HCT116 (cell line): ENCODE measurements around the gene ZNF554. TPM values are rescaled to one million over a fixed set of nuclear protein-coding genes. Genes with fewer than 3 reads are reported as not detected.

Source experiments
- ATAC-seq: fragments of 200-7000 bp; cut with Tn5 transposase; 2 replicates; pipeline ENCODE4 v1.9.1; 2020; ENCODE audit warnings: mild to moderate bottlenecking, moderate library complexity
- BruUV-seq: library from RNA; stranded (reverse); fragments of 400-500 nt; replicated peaks from 2 replicates; lab custom pipeline; 2021; lab: Mats Ljungman, UMichigan
- CTCF ChIA-PET: fragments of 300-600 bp; sonication (Branson Sonifier 250); formaldehyde crosslinking; loops from one replicate; lab custom pipeline; 2021; ENCODE audit warnings: antibody characterized with exemption; lab: Charles Lee
- POLR2A ChIA-PET: fragments of 300-600, 350-600 bp; sonication (Branson Sonifier 250); formaldehyde crosslinking; loops from one replicate; lab custom pipeline; 2021; ENCODE audit warnings: antibody characterized with exemption; lab: Charles Lee
- RAD21 ChIA-PET, 2 experiments: fragments of 300-600 bp; sonication (Branson Sonifier 250); formaldehyde crosslinking; loops; one replicate each; lab custom pipeline; 2023; ENCODE audit warnings: low total read pairs in 2 of 2; ENCODE audit not compliant: uncharacterized antibody in 2 of 2, unreplicated experiment in 2 of 2, low non-redundant PET in 1 of 2; lab: Charles Lee
- DNase-seq: peaks from one replicate; pipeline ENCODE4 v3.0.0-alpha.2; 2010; ENCODE audit warnings: low read depth, low spot score
- H2AFZ ChIP-seq: fragments of 200-600 bp; shearing (Covaris generic), sonication (generic); 2 replicates; pipeline ENCODE4 v1.6.1; 2017; ENCODE audit warnings: low read depth, mixed run types, mixed read lengths, antibody characterized with exemption, low read length; ENCODE audit not compliant: poor library complexity, severe bottlenecking
- H3K27ac ChIP-seq: 2 replicates; pipeline ENCODE4 v1.5.1; 2012; ENCODE audit warnings: low read depth, low read length
- H3K27me3 ChIP-seq: fragments of 200-600 bp; sonication (generic); 2 replicates; pipeline ENCODE4 v1.6.1; 2016; ENCODE audit warnings: mixed run types, low read length, mixed read lengths; ENCODE audit not compliant: insufficient read depth
- H3K36me3 ChIP-seq, 2 experiments: fragments of 200-500 bp in 1 of 2; fragments of 200-600 bp in 1 of 2; sonication (Bioruptor generic) in 1 of 2; sonication (generic) in 1 of 2; 2 replicates each; pipeline versions ENCODE4 v1.5.1 to v1.6.1; 2014 to 2016; ENCODE audit warnings: low read length in 2 of 2, inconsistent platforms in 1 of 2, mixed read lengths in 1 of 2, mixed run types in 1 of 2; ENCODE audit not compliant: insufficient read depth in 2 of 2, control insufficient read depth in 1 of 2
- H3K4me1 ChIP-seq, 2 experiments: fragments of 200-600 bp in 1 of 2; sonication (generic) in 1 of 2; 2 replicates each; pipeline versions ENCODE4 v1.5.1 to v1.6.1; 2012 to 2017; ENCODE audit warnings: low read length in 2 of 2, inconsistent platforms in 1 of 2, mild to moderate bottlenecking in 1 of 2, mixed read lengths in 1 of 2, mixed run types in 1 of 2, moderate library complexity in 1 of 2; ENCODE audit not compliant: insufficient read depth in 2 of 2, control insufficient read depth in 1 of 2
- H3K4me2 ChIP-seq: fragments of 200-600 bp; sonication (generic); 2 replicates; pipeline ENCODE4 v1.6.1; 2017; ENCODE audit warnings: mixed run types, low read length, mixed read lengths
- H3K4me3 ChIP-seq, 2 experiments: fragments of 200-600 bp in 1 of 2; sonication (generic) in 1 of 2; replicated peaks in 1 of 2; 2 replicates each; pipeline ENCODE4 v1.5.1; 2011 to 2016; ENCODE audit warnings: low read length in 2 of 2, control low read depth in 1 of 2, low read depth in 1 of 2, mild to moderate bottlenecking in 1 of 2, mixed read lengths in 1 of 2, mixed run types in 1 of 2
- H3K79me2 ChIP-seq: fragments of 200-600 bp; sonication (generic); 2 replicates; pipeline ENCODE4 v1.6.1; 2017; ENCODE audit warnings: mild to moderate bottlenecking, mixed run types, low read length, moderate library complexity, mixed read lengths; ENCODE audit not compliant: insufficient read depth
- H3K9ac ChIP-seq: fragments of 200-600 bp; sonication (generic); 2 replicates; pipeline ENCODE4 v1.6.1; 2016; ENCODE audit warnings: low read length, mixed read lengths
- H3K9me2 ChIP-seq: fragments of 200-600 bp; sonication (generic), shearing (Covaris generic); 2 replicates; pipeline ENCODE4 v1.6.1; 2017; ENCODE audit warnings: mixed run types, mild to moderate bottlenecking, moderate library complexity; ENCODE audit not compliant: insufficient read depth
- H3K9me3 ChIP-seq, 2 experiments: fragments of 200-500 bp in 1 of 2; fragments of 200-600 bp in 1 of 2; sonication (Bioruptor generic) in 1 of 2; sonication (generic) in 1 of 2; 2 replicates each; pipeline ENCODE4 v1.6.1; 2014 to 2017; ENCODE audit warnings: low read length in 2 of 2, mixed read lengths in 2 of 2, inconsistent platforms in 1 of 2, low read depth in 1 of 2, mild to moderate bottlenecking in 1 of 2, mixed run types in 1 of 2, moderate library complexity in 1 of 2; ENCODE audit not compliant: control insufficient read depth in 1 of 2, insufficient read depth in 1 of 2
- H4K20me1 ChIP-seq: fragments of 200-600 bp; sonication (generic), shearing (Covaris generic); 2 replicates; pipeline ENCODE4 v1.6.1; 2017; ENCODE audit warnings: mixed run types, mild to moderate bottlenecking, moderate library complexity; ENCODE audit not compliant: insufficient read depth
- ATF3 ChIP-seq: IDR thresholded peaks from 2 replicates; pipeline ENCODE4 v1.6.1; 2012
- CTCF ChIP-seq, 3 experiments: fragments of 200-600 bp in 1 of 3; sonication (generic) in 1 of 3; IDR thresholded peaks in 2 of 3; conservative IDR thresholded peaks in 1 of 3; 2 replicates each; pipeline ENCODE4 v1.5.1; 2012 to 2017; ENCODE audit warnings: low read depth in 2 of 3, low read length in 2 of 3, antibody characterized with exemption in 1 of 3, borderline replicate concordance in 1 of 3, control low read depth in 1 of 3, mild to moderate bottlenecking in 1 of 3, mixed read lengths in 1 of 3, mixed run types in 1 of 3, moderate library complexity in 1 of 3; ENCODE audit not compliant: insufficient read depth in 1 of 3
- EGR1 ChIP-seq: IDR thresholded peaks from 2 replicates; pipeline ENCODE4 v1.6.1; 2012; ENCODE audit warnings: low read depth
- ELF1 ChIP-seq: IDR thresholded peaks from 2 replicates; pipeline ENCODE4 v1.6.1; 2012; ENCODE audit warnings: low read depth, borderline replicate concordance
- EZH2phosphoT487 ChIP-seq: fragments of 200-600 bp; IDR thresholded peaks from 2 replicates; pipeline ENCODE4 v1.6.1; 2018; ENCODE audit warnings: antibody characterized with exemption, borderline replicate concordance
- POLR2AphosphoS5 ChIP-seq: IDR thresholded peaks from 2 replicates; pipeline ENCODE4 v1.6.1; 2011; ENCODE audit warnings: mild to moderate bottlenecking, low read depth, low read length, moderate library complexity
- RAD21 ChIP-seq: IDR thresholded peaks from 2 replicates; pipeline ENCODE4 v1.6.1; 2012; ENCODE audit warnings: low read depth, mild to moderate bottlenecking
- SIN3A ChIP-seq: IDR thresholded peaks from 2 replicates; pipeline ENCODE4 v1.6.1; 2012; ENCODE audit warnings: low read depth
- ZFX ChIP-seq: fragments of 450-650 bp; IDR thresholded peaks from 2 replicates; pipeline ENCODE4 v1.6.1; 2017
- ZNF274 ChIP-seq: fragments of 200-500 bp; sonication (Bioruptor generic); IDR thresholded peaks from 2 replicates; pipeline ENCODE4 v1.6.1; 2014; ENCODE audit warnings: mild to moderate bottlenecking, low read depth, low read length, inconsistent platforms
- intact Hi-C: fragments of 100-400 bp; cut with micrococcal nuclease; formaldehyde crosslinking; loops from 2 replicates; pipeline ENCODE4 v1.10.0; 2022
- total RNA-seq: library from RNA; stranded (reverse); gene quantifications from one replicate; pipeline ENCODE4 v1.2.1, GENCODE V29; 2021; ENCODE audit not compliant: unreplicated experiment
- TF ChIP-seq, protein P1 (sequence below): IDR thresholded peaks from 2 replicates; pipeline ENCODE4 v1.6.1; 2012

The ZNF554 gene
- total RNA-seq, 1 experiment from 2014 or later, result 4.0 TPM

- TF ChIP-seq CTCF (IDR thresholded peaks at IDR 0.05 in 2 of 3, conservative IDR thresholded peaks at IDR 0.05 in 1 of 3; ENCODE audit: borderline replicate concordance in 1 of 3, insufficient read depth in 1 of 3, low read depth in 2 of 3, low read length in 2 of 3) (no peak), EZH2phosphoT487 (no peak), ZNF274 (no peak), POLR2AphosphoS5 (no peak), ELF1 (no peak), ATF3 (no peak), EGR1 (no peak), RAD21 (no peak)
- TF ChIP-seq, protein P1, sequence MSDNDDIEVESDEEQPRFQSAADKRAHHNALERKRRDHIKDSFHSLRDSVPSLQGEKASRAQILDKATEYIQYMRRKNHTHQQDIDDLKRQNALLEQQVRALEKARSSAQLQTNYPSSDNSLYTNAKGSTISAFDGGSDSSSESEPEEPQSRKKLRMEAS, result no peak
- TF ChIP-seq, all 23 proteins: peak for 0
These were observed 7.4 kb downstream of the ZNF554 start (continued) for GRCh38 chr19:2827022-2827421.

DNA sequence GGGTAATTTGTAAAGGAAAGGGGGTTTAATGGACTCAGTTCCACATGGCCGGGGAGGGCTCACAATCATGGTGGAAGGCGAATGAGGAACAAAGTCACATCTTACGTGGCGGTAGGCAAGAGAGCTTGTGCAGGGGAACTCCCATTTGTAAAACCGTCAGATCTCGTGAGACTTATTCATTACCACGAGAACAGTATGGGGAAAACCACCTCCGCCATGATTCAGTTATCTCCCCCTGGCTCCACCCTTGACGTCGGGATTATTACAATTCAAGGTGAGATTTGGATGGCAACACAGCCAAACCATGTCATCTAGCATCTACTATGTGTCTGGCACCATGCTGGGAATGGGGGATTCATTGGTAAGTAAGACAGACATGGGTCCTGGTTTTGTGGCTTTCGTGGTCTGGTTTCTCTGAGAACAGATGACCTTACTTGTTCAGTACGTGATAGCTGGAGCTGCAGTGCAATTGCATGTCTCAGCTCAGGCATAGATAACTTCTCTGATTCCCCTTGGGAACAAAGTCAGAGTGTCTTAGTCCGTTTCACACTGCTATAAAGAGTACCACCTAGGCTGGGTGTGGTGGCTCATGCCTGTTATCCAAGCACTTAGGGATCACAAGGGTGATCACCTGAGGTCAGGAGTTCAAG is 8.3 kb downstream of the ZNF554 start:
- intact Hi-C loops, result no loop called here
- Histone ChIP-seq H2AFZ (no peak overlapping the region), H3K27me3 (no peaks in the 10 kb centered on the region), H3K36me3 (no peaks in the 10 kb centered on the region), H3K9me3 (peaks cover 2 to 4% of the 10 kb centered on the region in 2 experiments; a peak in 2 of 4 replicates), H3K27ac (no peak overlapping the region), H3K4me2 (no peak overlapping the region), H3K4me3 (no peak overlapping the region), H3K79me2 (no peaks in the 10 kb centered on the region), H3K4me1 (no peaks in the 10 kb centered on the region), H3K9ac (no peak overlapping the region), H3K9me2 (no peaks in the 10 kb centered on the region), H4K20me1 (no peaks in the 10 kb centered on the region)
- CTCF ChIA-PET, result interaction anchor here (0.9 kb wide), 1 partner anchor 13 kb away, joined by 3 read pairs; the partner anchor contains the start of gene ZNF555
- RAD21 ChIA-PET, result no interaction called here
- no peak for ATAC-seq
- no TSS peak for BruUV-seq
- no peak for DNase-seq
- TF ChIP-seq EZH2phosphoT487 (no peak), SIN3A (no peak), ZFX (0 out of 2 replicates have a peak, but pooled peaks have one; percentile 13)
- POLR2A ChIA-PET, result no interaction called here
